ENCODE measurements around the gene RPL29.

DNA sequence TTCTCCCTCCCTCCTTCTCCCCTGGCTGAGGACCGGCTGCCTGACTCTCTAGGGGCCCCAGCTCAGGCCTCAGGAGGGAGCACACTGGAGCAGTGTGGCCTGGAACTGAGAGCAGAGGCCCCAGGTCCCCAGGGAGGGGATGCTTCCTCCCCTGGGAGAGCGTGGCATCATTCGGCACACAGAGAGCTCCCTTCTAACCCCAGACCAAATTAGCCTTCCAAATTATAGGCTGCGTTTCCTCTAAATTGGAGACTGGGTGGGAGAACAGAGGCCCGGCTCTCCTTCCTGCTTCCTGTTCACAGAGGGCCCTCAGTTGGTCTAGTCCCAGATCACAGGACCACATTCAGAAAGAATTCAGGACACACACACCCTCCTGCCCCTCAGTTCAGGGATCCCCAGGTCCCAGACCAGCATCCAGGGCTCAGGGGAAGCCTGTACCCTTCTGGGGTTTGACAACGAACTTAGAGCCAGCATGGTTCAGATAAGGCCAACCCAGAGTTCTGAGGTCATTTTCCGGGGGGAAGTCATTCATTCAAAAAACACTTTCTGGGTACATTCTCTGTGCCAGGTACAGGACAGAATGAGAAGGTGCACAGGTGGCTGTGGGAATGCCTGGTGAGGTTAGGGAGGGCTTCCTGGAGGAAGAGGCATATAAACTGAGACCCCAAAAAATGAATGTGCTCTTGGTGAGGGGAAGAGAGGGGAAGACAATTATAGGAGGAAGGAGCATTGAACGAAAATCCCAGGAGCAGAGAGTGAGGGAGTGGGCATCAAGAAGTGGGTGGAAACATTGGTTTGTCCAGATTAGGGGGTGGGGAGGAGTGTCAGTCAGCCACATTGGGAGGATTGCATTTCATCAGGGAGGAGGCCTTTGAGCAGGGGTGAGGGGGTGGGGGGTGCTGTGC, 28.4 kb upstream of the RPL29 start:
- TF ChIP-seq, protein P1, sequence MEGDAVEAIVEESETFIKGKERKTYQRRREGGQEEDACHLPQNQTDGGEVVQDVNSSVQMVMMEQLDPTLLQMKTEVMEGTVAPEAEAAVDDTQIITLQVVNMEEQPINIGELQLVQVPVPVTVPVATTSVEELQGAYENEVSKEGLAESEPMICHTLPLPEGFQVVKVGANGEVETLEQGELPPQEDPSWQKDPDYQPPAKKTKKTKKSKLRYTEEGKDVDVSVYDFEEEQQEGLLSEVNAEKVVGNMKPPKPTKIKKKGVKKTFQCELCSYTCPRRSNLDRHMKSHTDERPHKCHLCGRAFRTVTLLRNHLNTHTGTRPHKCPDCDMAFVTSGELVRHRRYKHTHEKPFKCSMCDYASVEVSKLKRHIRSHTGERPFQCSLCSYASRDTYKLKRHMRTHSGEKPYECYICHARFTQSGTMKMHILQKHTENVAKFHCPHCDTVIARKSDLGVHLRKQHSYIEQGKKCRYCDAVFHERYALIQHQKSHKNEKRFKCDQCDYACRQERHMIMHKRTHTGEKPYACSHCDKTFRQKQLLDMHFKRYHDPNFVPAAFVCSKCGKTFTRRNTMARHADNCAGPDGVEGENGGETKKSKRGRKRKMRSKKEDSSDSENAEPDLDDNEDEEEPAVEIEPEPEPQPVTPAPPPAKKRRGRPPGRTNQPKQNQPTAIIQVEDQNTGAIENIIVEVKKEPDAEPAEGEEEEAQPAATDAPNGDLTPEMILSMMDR (IDR thresholded peaks at IDR 0.05) = no peak
- TF ChIP-seq POLR2AphosphoS5 (IDR thresholded peaks at IDR 0.05; ENCODE audit: low read depth, low read length) = no peak
- TF ChIP-seq, protein P2, sequence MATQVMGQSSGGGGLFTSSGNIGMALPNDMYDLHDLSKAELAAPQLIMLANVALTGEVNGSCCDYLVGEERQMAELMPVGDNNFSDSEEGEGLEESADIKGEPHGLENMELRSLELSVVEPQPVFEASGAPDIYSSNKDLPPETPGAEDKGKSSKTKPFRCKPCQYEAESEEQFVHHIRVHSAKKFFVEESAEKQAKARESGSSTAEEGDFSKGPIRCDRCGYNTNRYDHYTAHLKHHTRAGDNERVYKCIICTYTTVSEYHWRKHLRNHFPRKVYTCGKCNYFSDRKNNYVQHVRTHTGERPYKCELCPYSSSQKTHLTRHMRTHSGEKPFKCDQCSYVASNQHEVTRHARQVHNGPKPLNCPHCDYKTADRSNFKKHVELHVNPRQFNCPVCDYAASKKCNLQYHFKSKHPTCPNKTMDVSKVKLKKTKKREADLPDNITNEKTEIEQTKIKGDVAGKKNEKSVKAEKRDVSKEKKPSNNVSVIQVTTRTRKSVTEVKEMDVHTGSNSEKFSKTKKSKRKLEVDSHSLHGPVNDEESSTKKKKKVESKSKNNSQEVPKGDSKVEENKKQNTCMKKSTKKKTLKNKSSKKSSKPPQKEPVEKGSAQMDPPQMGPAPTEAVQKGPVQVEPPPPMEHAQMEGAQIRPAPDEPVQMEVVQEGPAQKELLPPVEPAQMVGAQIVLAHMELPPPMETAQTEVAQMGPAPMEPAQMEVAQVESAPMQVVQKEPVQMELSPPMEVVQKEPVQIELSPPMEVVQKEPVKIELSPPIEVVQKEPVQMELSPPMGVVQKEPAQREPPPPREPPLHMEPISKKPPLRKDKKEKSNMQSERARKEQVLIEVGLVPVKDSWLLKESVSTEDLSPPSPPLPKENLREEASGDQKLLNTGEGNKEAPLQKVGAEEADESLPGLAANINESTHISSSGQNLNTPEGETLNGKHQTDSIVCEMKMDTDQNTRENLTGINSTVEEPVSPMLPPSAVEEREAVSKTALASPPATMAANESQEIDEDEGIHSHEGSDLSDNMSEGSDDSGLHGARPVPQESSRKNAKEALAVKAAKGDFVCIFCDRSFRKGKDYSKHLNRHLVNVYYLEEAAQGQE (IDR thresholded peaks at IDR 0.05; ENCODE audit: insufficient read depth in 1 of 2, low read depth in 2 of 2, low read length in 1 of 2) = no peak
- TF ChIP-seq SIN3A (IDR thresholded peaks at IDR 0.05; ENCODE audit: borderline replicate concordance, insufficient read depth, low read depth, low read length) = no peak

All from Panc1 (cell line).